NCI-H226 (cell line): Measurements from ENCODE around the gene FH.

Experiments used
- DNase-seq: peaks from one replicate; pipeline ENCODE4 v3.0.0-alpha.2; 2015

FH gene

DNA sequence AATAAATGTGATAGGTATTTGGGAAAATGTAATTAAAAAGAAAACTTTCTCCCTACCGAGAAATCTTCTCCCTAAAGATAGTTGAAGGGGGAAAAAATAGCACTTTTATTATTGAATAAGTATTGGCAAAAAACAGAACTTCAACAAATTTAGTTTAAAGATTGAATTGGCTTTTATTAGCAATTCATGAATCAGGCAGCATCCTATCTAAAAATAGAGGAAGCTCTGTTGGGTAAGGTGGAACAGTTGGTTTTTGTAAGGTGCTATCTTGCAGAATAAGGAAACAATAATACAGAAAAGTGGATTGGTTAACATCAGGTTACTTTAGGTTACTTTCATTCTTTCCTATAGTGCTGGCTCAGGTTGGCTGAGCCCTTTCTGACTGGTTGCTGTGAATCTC lies 62.8 kb downstream of the FH start:
- DNase-seq, result no peak

DNA sequence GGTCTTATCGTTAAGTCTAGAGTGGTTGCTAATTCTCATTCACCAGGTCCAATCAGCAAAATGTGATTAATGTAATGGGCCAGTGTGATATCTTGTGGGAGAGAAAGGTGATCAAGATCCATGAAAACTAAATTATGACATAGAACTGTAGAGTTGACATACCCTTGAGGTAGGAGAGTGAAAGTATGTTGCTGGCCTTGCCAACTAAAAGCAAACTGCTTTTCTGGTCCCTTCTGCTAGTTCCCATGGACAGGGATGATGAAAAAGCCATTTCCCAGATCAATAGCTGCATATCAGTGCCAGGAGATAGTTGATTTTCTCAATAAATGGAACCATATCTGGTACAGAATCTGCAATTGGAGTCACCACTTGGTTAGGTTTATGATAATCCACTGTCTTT lies 65.8 kb downstream of the FH start:
- no peak for DNase-seq

- no peak for DNase-seq
These were observed 67.6 kb downstream of the FH start for GRCh38 chr1:241451956-241452355.
